Aorta (tissue), 5 donors: ENCODE data around the gene SPATS2L. TPM values are rescaled to one million over a fixed set of nuclear protein-coding genes. Genes with fewer than 3 reads are reported as not detected.

Experiments used
- ATAC-seq: fragments of 200-7000 bp; cut with Tn5 transposase; one replicate; pipeline ENCODE4 v1.9.1; 2022; ENCODE audit warnings: moderate library complexity; ENCODE audit not compliant: low FRiP score
- DNase-seq, 2 donors: peaks; one replicate each; pipeline ENCODE4 v3.0.0-alpha.2; 2020
- H3K27ac ChIP-seq, 2 donors: one replicate each; pipeline ENCODE4 v1.5.1; 2013; ENCODE audit warnings: low read length in 2 of 2, mild to moderate bottlenecking in 2 of 2, moderate library complexity in 2 of 2, control low read depth in 1 of 2, inconsistent platforms in 1 of 2, low read depth in 1 of 2
- H3K27me3 ChIP-seq, 2 donors: one replicate each; pipeline ENCODE4 v1.6.1; 2013; ENCODE audit warnings: control low read depth in 1 of 2, low read length in 1 of 2, mild to moderate bottlenecking in 1 of 2, moderate library complexity in 1 of 2; ENCODE audit not compliant: insufficient read depth in 2 of 2, control insufficient read depth in 1 of 2
- H3K36me3 ChIP-seq, 2 donors: one replicate each; pipeline ENCODE4 v1.6.1; 2013; ENCODE audit warnings: control low read depth in 1 of 2, low read length in 1 of 2, mild to moderate bottlenecking in 1 of 2; ENCODE audit not compliant: insufficient read depth in 2 of 2, control insufficient read depth in 1 of 2
- H3K4me1 ChIP-seq, 2 donors: one replicate each; pipeline ENCODE4 v1.6.1; 2013; ENCODE audit warnings: low read length in 2 of 2, control low read depth in 1 of 2, mild to moderate bottlenecking in 1 of 2, moderate library complexity in 1 of 2; ENCODE audit not compliant: insufficient read depth in 2 of 2, control insufficient read depth in 1 of 2
- H3K4me3 ChIP-seq, 2 donors: one replicate each; pipeline ENCODE4 v1.5.1; 2013; ENCODE audit warnings: low read length in 2 of 2, control low read depth in 1 of 2, mild to moderate bottlenecking in 1 of 2
- H3K9me3 ChIP-seq: one replicate; pipeline ENCODE4 v1.6.1; 2013; ENCODE audit warnings: mild to moderate bottlenecking, low read length; ENCODE audit not compliant: control insufficient read depth
- WGBS, 2 donors: extraction: QIAGEN DNeasy Blood & Tissue Kit; methylation state at CpG; one replicate each; pipeline ENCODE4 v1.1.7; 2013; 5-methylcytosine and 5-hydroxymethylcytosine counted together
- intact Hi-C, 2 donors: fragments of 100-400 bp; cut with DNase I; formaldehyde crosslinking; loops; one replicate each; pipeline versions ENCODE4 v1.14.2 to v1.15.0; 2022
- polyA plus RNA-seq, 2 donors: library from polyadenylated mRNA; stranded (reverse); fragments of 200-250 nt; gene quantifications; one replicate each; pipeline ENCODE4 v1.2.3, GENCODE V29; 2013
- total RNA-seq, 2 donors: library from RNA; stranded (reverse); fragmentation: NEBNext Ultra II Directional; extraction: Animal tissue kit (Norgen Biotek cat#: 25700); gene quantifications; one replicate each; pipeline ENCODE4 v1.2.1, GENCODE V29; 2021
- donor health status: healthy with polysubstance abuse.
- donor health status: Bipolar disorder and iron deficiency.
- donor health status: DM: no; HTN: no; CAD: no.
- donor health status: DM: no; HTN: no; CAD: no.
- donor health status: DM: yes; HTN: yes; CAD: no.

The SPATS2L gene
- total and polyA plus RNA-seq, 4 donors: 45.0 to 82.0 (median 63.7) TPM

DNA sequence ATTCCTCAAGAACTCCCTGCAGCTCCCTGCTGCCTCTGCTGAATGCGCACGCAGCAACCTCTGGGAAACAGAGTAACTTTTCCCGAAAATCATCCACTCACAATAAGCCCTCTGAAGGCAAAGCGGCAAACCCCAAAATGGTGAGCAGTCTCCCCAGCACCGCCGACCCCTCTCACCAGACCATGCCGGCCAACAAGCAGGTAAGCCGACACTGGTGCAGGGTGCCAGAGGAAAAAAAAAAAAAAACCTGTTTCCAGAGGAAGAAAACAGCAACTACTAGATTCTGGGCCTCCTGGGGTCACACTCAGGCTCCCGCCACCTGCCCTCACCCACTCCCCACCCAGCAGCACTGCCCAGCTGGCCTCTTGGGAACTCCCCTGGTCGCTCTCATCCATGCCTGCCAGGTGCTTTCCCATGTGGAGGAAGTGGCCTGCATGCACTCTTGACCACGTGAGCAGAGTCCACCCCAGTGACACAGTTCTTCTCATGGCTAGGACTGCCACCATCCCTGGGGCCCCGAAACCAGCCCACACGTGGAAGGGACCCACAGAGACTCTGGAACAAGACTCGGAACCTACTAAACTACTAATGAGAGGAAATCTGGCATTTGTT is 166.5 kb downstream of the SPATS2L start:
- no peak for ATAC-seq
- no peaks in the 10 kb centered on the region for H3K4me1 ChIP-seq
- no peaks in the 10 kb centered on the region for H3K9me3 ChIP-seq
- H3K27me3 ChIP-seq: no peaks in the 10 kb centered on the region
- DNase-seq: no peak
- 92 to 93% methylated on average over 14 of the region's 14 CpGs for WGBS, 2 donors
- intact Hi-C loops: loop anchor here in 1 of 2 donors (10.0 kb wide), 1 partner anchor 168 kb away; the partner anchor contains the start of gene SPATS2L
- peaks cover 5 to 14% of the 10 kb centered on the region in 2 donors for H3K36me3 ChIP-seq
- H3K4me3 ChIP-seq: no peak overlapping the region
- H3K27ac ChIP-seq: no peak overlapping the region

DNA sequence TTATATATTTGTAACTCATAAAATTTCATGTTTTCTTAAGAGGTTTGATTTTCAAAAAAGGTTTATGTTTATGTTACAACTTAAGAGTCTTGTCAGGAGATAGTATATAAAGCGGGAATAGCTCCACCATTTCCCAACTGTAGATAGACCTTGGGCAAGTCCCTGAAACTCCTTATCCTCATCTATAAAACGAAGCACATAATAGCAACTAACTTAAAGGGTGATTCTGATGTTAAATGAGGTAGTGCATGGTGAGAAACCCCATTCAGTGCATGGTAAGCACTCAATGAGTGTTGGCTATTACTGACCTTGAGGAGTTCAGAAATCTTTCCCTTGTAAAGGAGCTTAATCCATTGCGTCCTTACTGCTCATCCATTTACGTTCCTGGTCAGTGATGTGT is 169.3 kb downstream of the SPATS2L start:
- DNase-seq: no peak
- H3K36me3 ChIP-seq: peaks cover 3 to 7% of the 10 kb centered on the region in 2 donors
- intact Hi-C loops: loop anchor here in 1 of 2 donors (10.0 kb wide), 1 partner anchor 171 kb away; the partner anchor contains the start of gene SPATS2L
- no peak for ATAC-seq
- WGBS, 2 donors: 87 to 92% methylated on average over 4 of the region's 4 CpGs
- H3K4me1 ChIP-seq: no peaks in the 10 kb centered on the region
- H3K27me3 ChIP-seq: no peaks in the 10 kb centered on the region
- no peaks in the 10 kb centered on the region for H3K9me3 ChIP-seq
- no peak overlapping the region for H3K4me3 ChIP-seq
- no peak overlapping the region for H3K27ac ChIP-seq

DNA sequence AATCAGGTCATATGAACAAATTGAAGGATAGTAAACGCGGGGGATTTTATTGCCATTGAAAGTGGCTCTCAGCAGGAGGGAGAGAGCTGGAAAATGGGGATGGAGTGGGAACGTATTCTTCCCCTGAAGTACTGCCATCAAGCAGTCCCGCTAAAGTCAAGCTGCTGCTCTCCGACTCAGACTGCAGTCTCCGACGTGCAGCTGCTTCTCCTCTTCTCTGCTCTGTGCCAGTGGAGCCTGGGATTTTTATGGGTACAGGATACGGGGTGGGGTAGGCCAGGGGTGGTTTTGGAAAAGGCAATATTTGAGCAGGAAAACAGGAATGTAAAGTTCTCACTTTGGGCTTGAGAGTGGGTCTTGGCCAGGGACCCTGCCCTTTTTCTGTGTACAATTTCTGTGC is 170.3 kb downstream of the SPATS2L start:
- intact Hi-C loops: loop anchor here in 1 of 2 donors (10.0 kb wide), 1 partner anchor 172 kb away; the partner anchor contains the start of gene SPATS2L
- Histone ChIP-seq H3K4me1 (no peaks in the 10 kb centered on the region), H3K27ac (no peak overlapping the region), H3K9me3 (no peaks in the 10 kb centered on the region), H3K4me3 (no peak overlapping the region), H3K36me3 (peaks cover 3 to 7% of the 10 kb centered on the region in 2 donors), H3K27me3 (no peaks in the 10 kb centered on the region)
- 83 to 87% methylated on average over 8 of the region's 8 CpGs for WGBS, 2 donors
- ATAC-seq: no peak
- no peak for DNase-seq

DNA sequence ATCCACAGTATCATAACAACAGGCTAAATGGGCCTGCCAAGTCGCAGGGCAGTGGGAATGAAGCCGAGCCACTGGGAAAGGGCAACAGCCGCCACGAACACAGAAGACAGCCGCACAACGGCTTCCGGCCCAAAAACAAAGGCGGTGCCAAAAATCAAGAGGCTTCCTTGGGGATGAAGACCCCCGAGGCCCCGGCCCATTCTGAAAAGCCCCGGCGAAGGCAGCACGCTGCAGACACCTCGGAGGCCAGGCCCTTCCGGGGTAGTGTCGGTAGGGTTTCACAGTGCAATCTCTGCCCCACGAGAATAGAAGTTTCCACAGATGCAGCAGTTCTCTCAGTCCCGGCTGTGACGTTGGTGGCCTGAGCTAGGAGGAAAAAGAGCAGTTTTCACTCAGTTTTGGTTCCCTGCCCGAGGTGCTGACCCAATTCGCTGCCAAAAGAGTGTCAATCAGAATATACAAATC is 171.2 kb downstream of the SPATS2L start:
- WGBS, 2 donors: 83% methylated on average over 21 of the region's 21 CpGs
- ATAC-seq (peak; percentile 82), DNase-seq (peak in 1 of 2 donors; percentile 55)
- H3K27ac ChIP-seq: no peak overlapping the region
- no peaks in the 10 kb centered on the region for H3K27me3 ChIP-seq
- intact Hi-C loops: loop anchor here in 1 of 2 donors (10.0 kb wide), 1 partner anchor 173 kb away; the partner anchor contains the start of gene SPATS2L
- H3K4me3 ChIP-seq: no peak overlapping the region
- H3K9me3 ChIP-seq: no peaks in the 10 kb centered on the region
- H3K4me1 ChIP-seq: no peaks in the 10 kb centered on the region
- peaks cover 2 to 3% of the 10 kb centered on the region in 2 donors for H3K36me3 ChIP-seq

DNA sequence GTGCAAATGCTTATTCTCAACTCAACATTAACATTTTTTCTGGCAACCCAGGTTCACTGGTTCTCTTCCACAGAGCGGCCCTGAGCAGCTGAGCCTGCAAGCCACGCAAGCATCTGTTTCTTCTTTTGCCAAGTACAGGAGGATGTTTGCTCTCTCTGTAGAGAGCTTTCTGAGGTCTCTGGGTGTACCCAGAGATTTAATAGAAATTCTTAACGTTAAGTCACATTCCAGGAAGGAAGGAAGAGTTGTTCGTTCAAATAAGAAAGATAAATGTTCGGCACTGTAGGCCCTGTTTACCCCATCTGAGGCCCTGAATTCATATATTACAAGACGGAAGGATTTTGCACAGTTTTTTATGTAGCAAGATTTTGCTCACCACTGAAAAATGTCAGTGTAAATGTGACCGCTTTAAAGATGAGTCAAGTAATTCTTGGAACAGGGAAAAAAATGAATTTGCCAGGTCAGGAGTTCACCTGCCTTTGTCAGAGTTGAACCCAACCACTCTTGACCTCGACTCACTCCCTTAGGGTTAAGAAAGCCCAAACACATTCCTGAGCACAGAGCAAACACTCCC is 173.3 kb downstream of the SPATS2L start:
- ATAC-seq (no peak), DNase-seq (no peak)
- Histone ChIP-seq H3K4me3 (no peak overlapping the region), H3K27ac (no peak overlapping the region), H3K4me1 (no peaks in the 10 kb centered on the region), H3K36me3 (peaks cover 0 to 3% of the 10 kb centered on the region in 2 donors), H3K27me3 (no peaks in the 10 kb centered on the region), H3K9me3 (no peaks in the 10 kb centered on the region)
- 61 to 62% methylated on average over 8 of the region's 8 CpGs for WGBS, 2 donors
- intact Hi-C loops: loop anchor here (2.0 to 10.0 kb wide), 3 partner anchors 175 to 502 kb away; partner anchors contain the start of gene SPATS2L (in 1 of the 2)

DNA sequence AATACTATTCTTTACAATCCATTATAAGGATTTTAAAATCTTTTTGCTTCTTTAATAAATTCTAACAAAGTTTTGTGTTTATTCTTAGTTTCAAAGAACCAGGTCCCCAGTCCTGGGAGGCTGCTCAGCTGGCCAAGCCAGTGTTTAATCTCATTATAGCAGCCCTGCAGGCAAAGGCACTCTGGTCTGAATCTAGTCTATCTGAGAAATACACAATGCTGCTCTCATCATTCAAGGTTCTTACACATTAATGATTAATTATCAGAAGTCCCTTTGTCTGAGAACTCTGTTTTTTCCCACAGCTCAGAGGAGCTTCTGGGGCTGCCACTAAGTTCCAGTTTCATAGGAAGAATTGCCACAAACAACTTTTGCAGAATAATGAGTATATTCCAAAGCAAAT is 175.7 kb downstream of the SPATS2L start:
- no peak for DNase-seq
- no peak overlapping the region for H3K4me3 ChIP-seq
- H3K9me3 ChIP-seq: no peaks in the 10 kb centered on the region
- no peak overlapping the region for H3K27ac ChIP-seq
- ATAC-seq: no peak
- no peaks in the 10 kb centered on the region for H3K4me1 ChIP-seq
- H3K36me3 ChIP-seq: peaks cover 0 to 3% of the 10 kb centered on the region in 2 donors
- no peaks in the 10 kb centered on the region for H3K27me3 ChIP-seq
- intact Hi-C loops: loop anchor here in 1 of 2 donors (5.0 kb wide), 1 partner anchor 505 kb away; no protein-coding TSS in a partner anchor

DNA sequence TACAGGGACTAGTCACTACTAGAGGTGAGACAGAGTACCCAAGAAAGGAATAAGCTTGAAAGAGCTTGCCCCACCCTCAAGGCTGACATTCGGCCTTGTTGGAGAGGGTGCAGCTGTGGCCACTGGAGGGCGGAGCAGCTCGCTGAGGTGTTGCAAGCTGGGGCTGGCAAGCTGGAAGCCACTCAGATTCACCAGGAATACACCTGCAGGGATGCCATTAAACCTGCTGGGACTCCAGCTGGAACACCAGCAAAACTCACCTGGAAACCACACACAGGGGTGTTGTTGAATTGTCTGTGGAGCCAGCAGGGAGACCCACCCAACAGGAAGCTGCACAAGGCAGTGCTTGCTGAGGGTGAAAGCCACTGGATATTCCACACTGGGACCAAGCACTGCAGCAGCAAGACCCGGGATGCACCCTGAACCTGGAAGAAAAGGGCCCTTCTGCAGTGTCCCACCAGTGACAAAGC is 177.3 kb downstream of the SPATS2L start:
- WGBS, 2 donors: 50 to 57% methylated on average over 4 of the region's 4 CpGs
- DNase-seq: no peak
- no peaks in the 10 kb centered on the region for H3K4me1 ChIP-seq
- no peaks in the 10 kb centered on the region for H3K36me3 ChIP-seq
- no peaks in the 10 kb centered on the region for H3K9me3 ChIP-seq
- no peak overlapping the region for H3K4me3 ChIP-seq
- no peaks in the 10 kb centered on the region for H3K27me3 ChIP-seq
- no peak overlapping the region for H3K27ac ChIP-seq
- intact Hi-C loops: loop anchor here in 1 of 2 donors (5.0 kb wide), 1 partner anchor 506 kb away; no protein-coding TSS in a partner anchor
- ATAC-seq: no peak

DNA sequence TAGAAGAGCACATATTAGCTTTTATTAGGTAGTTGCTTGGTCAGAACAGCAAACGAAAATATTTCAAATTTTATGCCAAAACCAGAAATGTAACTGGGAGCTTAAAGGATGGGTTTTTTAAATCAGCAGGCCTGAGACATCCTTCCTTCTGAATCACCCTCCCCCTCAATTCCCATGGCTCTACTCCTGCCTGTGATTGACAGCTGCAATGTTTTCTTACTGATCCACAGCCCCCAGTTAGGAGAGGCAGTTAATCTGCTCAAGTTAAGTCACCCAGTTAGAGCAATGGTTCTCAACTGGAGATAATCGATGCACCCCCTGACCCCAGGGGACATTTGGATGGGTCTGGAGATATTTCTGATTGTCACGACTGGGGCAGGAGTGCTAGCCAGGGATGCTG is 178.4 kb downstream of the SPATS2L start:
- ATAC-seq: no peak
- no peaks in the 10 kb centered on the region for H3K4me1 ChIP-seq
- H3K27me3 ChIP-seq: no peaks in the 10 kb centered on the region
- no peaks in the 10 kb centered on the region for H3K9me3 ChIP-seq
- H3K4me3 ChIP-seq: no peak overlapping the region
- no peak for DNase-seq
- H3K36me3 ChIP-seq: peaks cover 0 to under 1% of the 10 kb centered on the region in 2 donors
- no peak overlapping the region for H3K27ac ChIP-seq
- WGBS, 2 donors: 61 to 63% methylated on average over 3 of the region's 3 CpGs
- intact Hi-C loops: loop anchor here in 1 of 2 donors (5.0 kb wide), 1 partner anchor 508 kb away; no protein-coding TSS in a partner anchor
